ENCODE measurements around the gene MYL3.

The MYL3 gene

GRCh38 chr3:46835054-46835453 is 28.2 kb downstream of the MYL3 start:
- Histone ChIP-seq H3K36me3 (ENCODE audit: insufficient read depth) (no peaks in the 10 kb centered on the region), H4K20me1 (ENCODE audit: insufficient read depth) (no peaks in the 10 kb centered on the region), H3K9ac (no peak overlapping the region), H2AFZ (ENCODE audit: low read depth) (no peak overlapping the region), H3K4me2 (no peak overlapping the region), H3K4me3 (IDR thresholded peaks at IDR 0.05; ENCODE audit: insufficient read depth, low read depth, low read length) (no peak overlapping the region), H3K79me2 (ENCODE audit: insufficient read depth, low read depth) (no peaks in the 10 kb centered on the region), H3K27me3 (ENCODE audit: insufficient read depth, low read depth) (no peaks in the 10 kb centered on the region), H3K27ac (no peak overlapping the region), H3K4me1 (ENCODE audit: low read depth, poor library complexity, severe bottlenecking) (no peaks in the 10 kb centered on the region)
- TF ChIP-seq CTCF (conservative IDR thresholded peaks at IDR 0.05; ENCODE audit: low read depth, low read length): no peak

DNA sequence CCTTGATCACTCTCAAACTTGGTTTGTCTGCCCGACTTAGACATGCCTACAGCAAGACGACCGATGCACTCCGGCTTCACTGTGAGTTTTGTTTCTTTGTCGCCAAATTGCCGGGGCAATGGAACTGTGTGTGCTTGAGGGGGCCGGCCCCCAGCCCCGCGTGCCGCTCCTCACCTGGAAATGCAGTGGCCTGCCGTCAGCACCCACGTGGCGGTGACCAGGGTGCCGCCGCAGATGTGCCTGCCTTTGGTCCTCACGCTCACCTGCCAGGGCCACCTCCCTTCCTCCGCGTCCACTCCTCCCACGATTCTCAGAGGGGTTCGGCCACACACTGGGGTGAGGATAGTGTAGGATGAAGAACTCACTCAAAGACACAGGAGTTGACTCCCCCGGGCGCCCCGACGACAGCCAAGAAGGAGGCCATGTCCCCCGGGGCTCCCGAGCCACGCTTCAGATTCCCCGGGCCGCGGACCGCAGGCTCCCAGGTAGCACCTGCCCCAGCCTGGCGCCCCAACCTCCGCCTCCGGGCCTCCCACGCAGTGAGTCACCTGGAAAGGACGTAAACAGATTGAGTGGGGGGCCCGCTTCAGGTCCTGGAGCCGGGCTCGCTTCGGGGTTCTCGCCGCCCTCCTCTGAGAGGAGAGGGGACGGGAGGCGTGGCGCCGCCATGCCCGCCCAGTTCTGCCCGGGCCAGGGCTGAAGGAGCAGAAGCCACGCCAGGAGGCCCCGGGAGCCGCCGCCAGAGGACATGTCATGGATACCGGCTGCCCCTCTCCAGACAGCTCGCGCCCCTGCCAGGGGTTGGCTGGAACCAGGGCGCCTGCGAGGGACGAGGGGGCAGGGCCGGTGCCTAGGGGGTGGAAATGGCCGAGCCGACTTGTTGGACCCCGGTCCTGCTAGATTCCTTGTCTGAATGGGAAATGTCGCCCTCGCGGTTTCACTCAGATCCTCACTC is 29.6 kb downstream of the MYL3 start:
- no peak for TF ChIP-seq CTCF (conservative IDR thresholded peaks at IDR 0.05; ENCODE audit: low read depth, low read length)
- H2AFZ ChIP-seq (ENCODE audit: low read depth): no peak overlapping the region
- H3K27me3 ChIP-seq (ENCODE audit: insufficient read depth, low read depth): no peaks in the 10 kb centered on the region
- H3K79me2 ChIP-seq (ENCODE audit: insufficient read depth, low read depth): no peaks in the 10 kb centered on the region
- no peak overlapping the region for H3K27ac ChIP-seq
- no peaks in the 10 kb centered on the region for H4K20me1 ChIP-seq (ENCODE audit: insufficient read depth)
- H3K4me2 ChIP-seq: no peak overlapping the region
- H3K36me3 ChIP-seq (ENCODE audit: insufficient read depth): no peaks in the 10 kb centered on the region
- no peak overlapping the region for H3K9ac ChIP-seq
- no peaks in the 10 kb centered on the region for H3K4me1 ChIP-seq (ENCODE audit: low read depth, poor library complexity, severe bottlenecking)
- H3K4me3 ChIP-seq (IDR thresholded peaks at IDR 0.05; ENCODE audit: insufficient read depth, low read depth, low read length): no peak overlapping the region

GRCh38 chr3:46831841-46832240 is 31.4 kb downstream of the MYL3 start:
- no peak overlapping the region for H3K4me3 ChIP-seq (IDR thresholded peaks at IDR 0.05; ENCODE audit: insufficient read depth, low read depth, low read length)
- no peaks in the 10 kb centered on the region for H4K20me1 ChIP-seq (ENCODE audit: insufficient read depth)
- no peaks in the 10 kb centered on the region for H3K79me2 ChIP-seq (ENCODE audit: insufficient read depth, low read depth)
- TF ChIP-seq CTCF (conservative IDR thresholded peaks at IDR 0.05; ENCODE audit: low read depth, low read length): no peak
- H3K27me3 ChIP-seq (ENCODE audit: insufficient read depth, low read depth): no peaks in the 10 kb centered on the region
- no peaks in the 10 kb centered on the region for H3K4me1 ChIP-seq (ENCODE audit: low read depth, poor library complexity, severe bottlenecking)
- H3K27ac ChIP-seq: no peak overlapping the region
- no peak overlapping the region for H3K9ac ChIP-seq
- no peaks in the 10 kb centered on the region for H3K36me3 ChIP-seq (ENCODE audit: insufficient read depth)
- no peak overlapping the region for H2AFZ ChIP-seq (ENCODE audit: low read depth)
- H3K4me2 ChIP-seq: no peak overlapping the region

- no peak overlapping the region for H3K4me2 ChIP-seq
- no peak overlapping the region for H3K27ac ChIP-seq
- no peak overlapping the region for H3K9ac ChIP-seq
- H3K4me3 ChIP-seq (IDR thresholded peaks at IDR 0.05; ENCODE audit: insufficient read depth, low read depth, low read length): no peak overlapping the region
- H4K20me1 ChIP-seq (ENCODE audit: insufficient read depth): no peaks in the 10 kb centered on the region
- TF ChIP-seq CTCF (conservative IDR thresholded peaks at IDR 0.05; ENCODE audit: low read depth, low read length): no peak
- no peaks in the 10 kb centered on the region for H3K4me1 ChIP-seq (ENCODE audit: low read depth, poor library complexity, severe bottlenecking)
- no peaks in the 10 kb centered on the region for H3K79me2 ChIP-seq (ENCODE audit: insufficient read depth, low read depth)
- no peaks in the 10 kb centered on the region for H3K36me3 ChIP-seq (ENCODE audit: insufficient read depth)
- H3K27me3 ChIP-seq (ENCODE audit: insufficient read depth, low read depth): no peaks in the 10 kb centered on the region
- H2AFZ ChIP-seq (ENCODE audit: low read depth): no peak overlapping the region
Measured at GRCh38 chr3:46831316-46831715, 31.9 kb downstream of the MYL3 start.

Data from KMS-11 (cell line).